Epidermal melanocyte (primary cell): ENCODE measurements around the gene IL17RD.

Experiments
- DNase-seq: peaks from one replicate; pipeline ENCODE4 v3.0.0; 2011; ENCODE audit warnings: low spot score; ENCODE audit not compliant: insufficient read length

The IL17RD gene

DNA sequence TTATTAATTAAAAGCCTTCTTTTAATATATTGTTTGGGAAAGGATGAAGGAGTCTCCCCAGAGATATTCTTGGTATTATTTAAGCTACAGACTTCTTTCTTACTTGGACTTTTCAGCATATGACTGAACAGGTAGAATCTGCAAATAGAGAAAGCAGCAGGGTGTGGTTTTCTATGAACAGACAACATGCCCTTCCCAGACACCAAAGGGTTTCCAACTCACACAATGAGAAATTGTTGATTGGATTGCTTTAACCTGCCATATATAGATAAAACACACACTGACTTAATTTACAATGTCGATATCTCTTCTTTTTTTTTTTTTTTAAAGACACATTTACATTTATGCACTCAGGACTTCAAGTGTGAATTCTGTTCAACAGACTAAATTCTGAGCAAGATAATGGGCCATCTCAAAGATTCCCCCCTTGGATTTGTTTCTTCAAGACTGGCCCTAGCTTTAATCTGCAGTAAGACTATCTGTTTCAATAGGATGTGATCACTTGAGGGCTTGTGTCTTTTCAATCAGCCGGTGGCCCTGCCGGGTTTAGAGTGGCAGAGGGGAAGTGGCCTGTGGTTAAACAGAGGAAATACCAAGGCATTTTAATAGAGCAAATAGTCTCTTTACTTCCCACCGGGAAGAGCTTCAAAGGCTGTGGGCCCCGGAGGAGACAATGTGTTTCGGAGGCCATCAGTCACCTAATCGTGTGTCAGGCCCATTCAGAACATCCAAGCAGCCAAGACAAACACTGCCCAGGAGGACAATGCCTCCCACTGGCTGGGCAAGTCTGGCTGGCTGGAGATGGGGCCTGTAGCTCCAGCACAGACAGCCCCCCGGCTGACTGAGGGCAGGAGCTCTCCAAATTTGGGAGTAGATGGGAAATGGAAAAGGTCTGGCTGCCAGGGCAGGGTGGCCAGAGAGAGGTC is 6.1 kb downstream of the IL17RD start:
- no peak for DNase-seq

DNA sequence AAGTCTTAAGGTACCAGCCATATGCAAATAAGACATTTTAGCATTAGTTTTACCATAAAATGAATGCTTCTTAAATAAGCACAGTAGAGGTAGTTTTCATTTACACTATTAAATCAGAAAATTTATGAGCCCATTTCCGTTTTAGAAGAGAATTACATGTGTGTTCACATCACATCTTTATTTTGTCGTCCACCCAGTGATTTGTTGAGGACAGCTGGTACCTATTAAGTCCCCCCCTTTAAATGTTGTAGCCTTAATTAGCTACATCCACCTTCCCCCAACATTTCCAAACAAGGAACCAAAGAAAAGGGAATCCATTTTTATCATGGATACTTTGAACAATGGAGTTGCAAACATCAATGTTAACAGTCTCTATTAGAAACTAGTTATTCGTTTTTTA is 6.8 kb downstream of the IL17RD start:
- no peak for DNase-seq

DNA sequence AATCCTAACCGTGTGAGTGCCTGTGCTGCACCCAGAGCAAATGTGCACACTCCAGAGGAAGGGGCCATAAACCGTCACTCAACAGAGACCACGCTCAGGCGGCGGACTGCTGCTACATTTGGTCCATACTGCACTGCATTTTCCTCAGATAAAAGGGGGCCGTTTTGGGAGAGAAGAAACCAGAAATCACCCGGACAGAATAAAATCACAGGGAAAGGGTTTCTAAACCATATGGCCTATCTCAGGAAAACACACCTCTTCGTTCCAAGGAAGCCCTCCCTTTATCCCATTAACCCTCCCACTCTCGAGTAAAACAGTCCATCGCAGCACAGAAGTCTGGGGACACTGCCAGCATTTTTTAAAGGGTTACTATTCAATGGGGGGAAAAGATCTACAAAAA is 7.6 kb downstream of the IL17RD start:
- no peak for DNase-seq

GRCh38 chr3:57155310-57155643 is 9.9 kb downstream of the IL17RD start:
- DNase-seq: no peak

DNA sequence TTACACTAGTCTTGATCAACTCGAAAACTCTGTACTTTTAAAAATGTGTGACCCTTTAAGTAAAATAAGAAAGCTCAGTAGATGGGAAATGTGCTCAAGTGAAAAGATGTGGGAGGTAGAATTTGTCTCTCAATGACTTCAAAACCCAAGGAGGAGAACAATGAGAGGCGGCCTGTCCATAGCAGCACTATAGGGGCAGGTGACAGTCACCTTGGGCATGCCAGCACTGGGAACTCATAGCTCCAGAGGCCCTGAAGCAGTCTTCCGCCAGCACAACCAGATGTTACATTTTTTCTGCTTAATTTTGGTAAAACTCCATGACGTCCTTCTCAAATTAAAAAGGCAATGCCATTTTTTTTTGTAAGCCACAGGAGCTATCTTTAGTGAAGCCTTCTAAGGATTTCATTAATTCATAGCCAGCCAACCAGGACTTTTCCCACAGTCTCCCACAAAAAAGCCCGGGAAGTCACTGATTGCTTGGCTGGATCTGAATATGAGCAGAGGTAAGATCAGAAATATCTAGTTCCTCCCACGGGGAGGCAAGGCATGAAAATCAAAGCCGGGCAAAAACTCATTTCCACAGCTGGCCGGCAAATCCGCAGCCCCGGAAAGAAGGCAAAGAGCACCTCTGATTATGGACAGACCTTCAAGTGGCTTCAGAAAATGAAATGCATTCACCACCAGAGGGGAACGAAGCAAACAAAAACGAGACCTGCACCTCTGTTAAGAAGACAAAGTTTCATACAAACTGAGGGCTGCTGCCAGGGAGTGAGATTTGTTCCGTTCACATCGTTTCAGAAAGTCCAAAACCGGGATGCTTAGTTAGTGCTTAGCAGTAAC is 10.5 kb downstream of the IL17RD start:
- no peak for DNase-seq

- no peak for DNase-seq
Observed at GRCh38 chr3:57152151-57153143, 12.7 kb downstream of the IL17RD start.

DNA sequence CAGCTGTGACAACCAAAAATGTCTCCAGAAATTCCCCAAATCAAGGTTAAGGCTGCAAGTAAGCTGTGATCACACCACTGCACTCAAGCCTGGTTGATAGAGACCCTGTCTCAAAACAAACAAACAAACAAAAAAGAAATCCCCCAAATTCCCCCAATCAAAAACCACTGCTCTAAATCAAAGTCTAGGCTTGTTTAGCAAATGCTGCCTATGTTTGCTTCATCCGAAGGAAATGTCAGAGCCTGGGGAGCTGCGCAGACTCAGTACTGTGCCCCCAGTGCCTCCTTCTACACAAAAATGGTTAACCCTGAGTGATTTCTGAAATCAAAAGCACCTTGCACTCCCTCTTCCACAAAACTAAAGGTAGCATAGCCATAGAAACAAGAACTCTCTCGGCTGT is 13.4 kb downstream of the IL17RD start:
- no peak for DNase-seq

DNA sequence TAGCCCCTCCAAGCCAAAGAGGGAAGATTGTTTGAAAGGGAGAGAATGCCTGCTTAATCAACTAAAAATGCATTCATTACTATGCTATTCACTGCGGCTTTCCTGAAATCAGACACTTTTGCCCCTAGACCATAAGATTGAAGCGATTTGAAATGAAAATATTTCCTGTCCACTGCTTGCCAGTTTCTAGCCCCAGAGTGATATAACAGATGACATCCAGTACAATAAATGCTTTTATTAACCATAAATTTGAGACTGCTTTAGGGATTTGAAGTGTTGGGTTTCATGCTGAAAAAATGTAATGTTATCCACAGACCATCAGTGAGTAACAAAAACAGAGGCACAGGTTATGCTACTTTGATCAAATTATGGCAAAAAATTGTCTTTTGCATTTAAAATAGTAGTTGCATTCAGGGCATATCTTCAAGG is 14.1 kb downstream of the IL17RD start:
- peak; percentile 38 for DNase-seq

GRCh38 chr3:57150113-57150581 is 15.0 kb downstream of the IL17RD start:
- DNase-seq: no peak

DNA sequence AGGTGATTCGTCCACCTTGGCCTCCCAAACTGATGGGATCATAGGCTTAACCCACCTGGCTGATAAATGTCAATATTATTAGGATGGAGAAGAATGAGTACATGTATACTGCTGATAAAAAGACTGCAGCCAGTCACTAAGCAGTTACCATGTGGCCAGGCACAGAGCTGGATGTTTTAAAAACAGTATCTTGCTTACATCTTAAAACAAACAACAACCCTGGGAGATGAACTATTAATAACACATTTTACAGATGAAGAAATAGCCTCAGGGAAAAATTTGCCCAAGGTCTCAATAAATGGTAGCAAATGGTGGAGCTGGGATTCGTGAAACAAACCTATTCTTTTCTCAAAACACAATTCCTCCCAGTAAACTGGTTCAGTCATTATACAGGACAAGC is 18.1 kb downstream of the IL17RD start:
- no peak for DNase-seq

- DNase-seq: no peak
Observed at GRCh38 chr3:57145852-57146251, 19.3 kb downstream of the IL17RD start.

DNA sequence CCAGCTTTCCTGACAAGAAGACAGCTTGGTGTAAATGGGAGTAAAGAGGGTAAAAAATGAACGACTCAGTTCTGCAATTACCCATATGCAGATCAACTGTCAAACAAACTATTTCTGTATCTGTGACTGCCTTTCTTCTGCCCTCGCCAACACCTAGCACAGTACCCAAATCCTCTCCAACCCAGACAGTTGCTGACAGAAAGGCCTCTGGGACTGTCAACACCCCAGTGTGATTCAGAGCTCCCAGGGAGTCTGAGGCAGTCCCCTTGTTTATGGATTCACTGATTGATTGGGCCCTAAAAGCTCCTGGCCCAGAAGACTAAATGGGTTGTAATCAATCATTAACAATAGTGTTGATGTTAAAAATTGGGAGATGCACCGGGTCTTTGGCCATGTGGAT is 20.2 kb downstream of the IL17RD start:
- DNase-seq: no peak

DNA sequence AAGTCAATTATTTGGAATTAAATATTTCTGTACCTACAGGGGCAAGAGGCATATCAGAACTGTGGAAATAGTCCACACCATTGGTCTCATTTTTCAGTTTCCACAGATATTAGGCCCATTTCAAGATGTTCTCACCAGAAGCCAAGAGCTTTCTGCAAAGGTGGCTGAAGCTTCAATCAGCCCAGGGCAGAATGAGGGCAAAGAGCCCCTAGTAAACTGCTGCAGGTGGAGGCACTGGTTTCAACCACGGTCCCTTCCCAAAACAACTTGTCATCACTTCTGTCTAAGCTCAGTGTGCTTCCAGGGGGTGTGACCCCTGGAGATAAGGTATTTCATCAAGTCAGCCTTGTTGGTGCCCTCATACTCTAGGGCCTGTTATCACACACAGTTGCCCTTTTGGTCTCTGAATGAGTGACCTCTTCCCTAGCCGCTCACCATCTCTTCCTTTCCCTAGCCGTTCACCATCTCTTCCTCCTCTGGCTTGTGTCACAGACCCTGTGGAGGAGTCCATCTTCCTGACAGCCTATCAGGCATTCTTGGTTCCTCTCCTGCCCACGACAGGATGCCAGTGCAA is 21.2 kb downstream of the IL17RD start:
- no peak for DNase-seq

DNA sequence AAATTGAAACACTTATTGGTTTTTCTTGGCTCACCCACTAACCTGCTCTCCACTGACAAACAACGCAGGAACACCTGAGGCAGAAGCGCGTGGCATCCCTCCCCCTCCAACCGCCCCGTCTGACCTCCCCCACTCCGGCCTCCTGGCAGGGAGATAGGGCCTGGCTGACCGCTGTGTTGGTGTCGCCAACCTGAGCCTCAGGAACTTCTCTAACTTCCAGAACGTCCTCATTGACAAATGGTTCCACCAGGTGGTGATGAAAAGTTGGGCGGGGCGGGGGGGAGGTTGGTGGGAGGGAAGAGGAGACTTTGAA is 22.8 kb downstream of the IL17RD start:
- no peak for DNase-seq

- DNase-seq: no peak
Observed at GRCh38 chr3:57141719-57142410, 23.3 kb downstream of the IL17RD start.

- no peak for DNase-seq
Observed at GRCh38 chr3:57140894-57141293, 24.3 kb downstream of the IL17RD start.

GRCh38 chr3:57135964-57136719 is 29.0 kb downstream of the IL17RD start:
- DNase-seq: no peak

GRCh38 chr3:57133157-57133556 is 32.0 kb downstream of the IL17RD start:
- DNase-seq: no peak

DNA sequence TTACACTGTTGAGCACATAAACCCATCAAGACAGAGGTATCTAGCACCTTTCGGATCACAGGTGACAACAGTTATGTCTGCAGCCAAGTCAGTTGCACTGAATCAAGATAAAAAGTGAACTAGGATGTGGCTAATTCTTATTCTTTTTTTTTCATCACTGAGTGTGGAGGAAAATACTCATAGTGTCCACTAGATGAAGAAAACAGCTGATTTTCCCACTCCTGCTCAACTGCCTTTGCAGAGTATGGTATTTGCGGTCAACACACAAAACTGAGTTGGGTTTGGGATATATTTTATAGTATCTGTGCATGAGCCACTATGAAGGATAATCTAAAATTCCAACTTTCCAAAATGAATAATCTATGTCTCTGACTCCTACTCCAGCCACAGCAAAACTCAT is 32.5 kb downstream of the IL17RD start:
- DNase-seq: no peak

DNA sequence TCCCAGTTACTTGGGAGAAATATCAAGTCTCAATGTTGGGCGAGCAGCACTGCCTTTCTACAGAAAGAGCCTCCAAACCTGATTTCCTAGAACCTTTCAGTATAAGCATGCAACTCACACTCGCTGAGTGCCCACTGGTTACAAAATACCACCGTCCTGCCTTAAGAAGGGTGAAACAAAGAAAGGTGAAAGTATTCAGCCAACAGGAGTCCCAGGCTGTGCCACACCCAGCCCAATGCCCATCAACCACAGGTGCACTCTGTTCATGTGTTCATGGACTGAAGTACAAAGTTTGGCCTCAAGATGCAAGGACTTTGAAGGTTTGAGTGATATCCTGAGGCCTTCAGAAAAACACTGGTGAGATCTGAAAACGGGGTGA is 34.0 kb downstream of the IL17RD start:
- DNase-seq: no peak
